HepG2 (cell line): ENCODE results near the gene HNRNPUL2. TPM values are rescaled to one million over a fixed set of nuclear protein-coding genes. Genes with fewer than 3 reads are reported as not detected.

Source experiments
- ATAC-seq: fragments of 200-7000 bp; cut with Tn5 transposase; 3 replicates; pipeline ENCODE4 v1.9.1; 2020; ENCODE audit warnings: mild to moderate bottlenecking, moderate library complexity
- BruUV-seq: library from RNA; stranded (reverse); fragments of 400-500 nt; replicated peaks from 2 replicates; lab custom pipeline; 2021; lab: Mats Ljungman, UMichigan
- CTCF ChIA-PET: fragments of 300-600 bp; formaldehyde crosslinking; extraction: SDS; loops from one replicate; lab custom pipeline; 2021; ENCODE audit warnings: low total read pairs, inconsistent platforms, low intra/inter-chr PET ratio; lab: Yijun Ruan, JAX
- POLR2A ChIA-PET: fragments of 350-600 bp; sonication (Branson Sonifier 250); formaldehyde crosslinking; loops from one replicate; lab custom pipeline; 2020; ENCODE audit warnings: antibody characterized with exemption, inconsistent platforms; lab: Yijun Ruan, JAX
- DNase-seq: peaks from one replicate; pipeline ENCODE4 v3.0.0-alpha.2; 2015; ENCODE audit warnings: low spot score
- FAIRE-seq: peaks from 3 replicates; lab custom pipeline; 2011; peaks lifted over from hg19 to GRCh38; lab: Jason Lieb, UNC
- H2AFZ ChIP-seq: one replicate; pipeline ENCODE4 v1.6.1; 2011; ENCODE audit warnings: low read length, inconsistent platforms
- H3K27ac ChIP-seq: fragments of 300-600 bp; 3 replicates; pipeline ENCODE4 v1.8.0; 2011; ENCODE audit warnings: mixed run types, mild to moderate bottlenecking, mixed read lengths, low read length, inconsistent platforms; ENCODE audit not compliant: insufficient read depth; ENCODE audit errors: extremely low read length
- H3K27me3 ChIP-seq, 2 experiments: fragments of 200-600 bp in 1 of 2; 2 replicates in 1 of 2; 3 replicates in 1 of 2; pipeline versions ENCODE4 v1.6.0 to v1.8.0; 2011; ENCODE audit warnings: low read length in 2 of 2, mild to moderate bottlenecking in 2 of 2, moderate library complexity in 2 of 2, inconsistent platforms in 1 of 2; ENCODE audit not compliant: insufficient read depth in 2 of 2, control insufficient read depth in 1 of 2
- H3K36me3 ChIP-seq, 2 experiments: fragments of 200-600 bp in 1 of 2; replicated peaks in 1 of 2; 2 replicates in 1 of 2; 3 replicates in 1 of 2; pipeline versions ENCODE4 v1.5.1 to v1.8.0; 2011; ENCODE audit warnings: low read length in 2 of 2, inconsistent platforms in 1 of 2; ENCODE audit not compliant: insufficient read depth in 2 of 2, control insufficient read depth in 1 of 2
- H3K4me1 ChIP-seq: 2 replicates; pipeline ENCODE4 v1.5.1; 2012; ENCODE audit warnings: low read length, inconsistent platforms; ENCODE audit not compliant: insufficient read depth
- H3K4me2 ChIP-seq: 2 replicates; pipeline ENCODE4 v1.6.0; 2011; ENCODE audit warnings: low read depth, low read length, inconsistent platforms
- H3K4me3 ChIP-seq, 3 experiments: fragments of 200-600 bp in 1 of 3; sonication (generic), shearing (Covaris generic) in 1 of 3; replicated peaks in 1 of 3; 2 replicates each; pipeline ENCODE4 v1.5.1; 2011 to 2016; ENCODE audit warnings: low read length in 3 of 3, inconsistent platforms in 2 of 3, low read depth in 2 of 3, mild to moderate bottlenecking in 2 of 3, control low read depth in 1 of 3, mixed read lengths in 1 of 3; ENCODE audit not compliant: insufficient read depth in 1 of 3
- H3K79me2 ChIP-seq: one replicate; pipeline ENCODE4 v1.6.1; 2011; ENCODE audit warnings: low read length, inconsistent platforms; ENCODE audit not compliant: insufficient read depth
- H3K9ac ChIP-seq: 2 replicates; pipeline ENCODE4 v1.6.0; 2011; ENCODE audit warnings: mild to moderate bottlenecking, low read depth, low read length, inconsistent platforms; ENCODE audit not compliant: insufficient read depth
- H3K9me3 ChIP-seq: 2 replicates; pipeline ENCODE4 v1.5.1; 2012; ENCODE audit warnings: mild to moderate bottlenecking, low read length
- H4K20me1 ChIP-seq: 2 replicates; pipeline ENCODE4 v1.6.0; 2011; ENCODE audit warnings: inconsistent platforms, mild to moderate bottlenecking, low read length, moderate library complexity; ENCODE audit not compliant: insufficient read depth
- ATF1 ChIP-seq: IDR thresholded peaks from 2 replicates; pipeline ENCODE4 v1.6.1; 2016; ENCODE audit warnings: mild to moderate bottlenecking, control low read depth
- CBX2 ChIP-seq, 2 experiments: fragments of 200-600 bp in 1 of 2; sonication (generic); formaldehyde crosslinking in 1 of 2; IDR thresholded peaks; 2 replicates each; pipeline versions ENCODE4 v1.7.0 to v1.8.1; 2018 to 2022; ENCODE audit warnings: low read depth in 2 of 2, low read length in 1 of 2, mild to moderate bottlenecking in 1 of 2, missing genetic modification reagents in 1 of 2
- DNMT1 ChIP-seq: sonication (generic); formaldehyde crosslinking; IDR thresholded peaks from 2 replicates; pipeline ENCODE4 v1.5.1; 2020; ENCODE audit warnings: mild to moderate bottlenecking, missing genetic modification reagents
- FOXK1 ChIP-seq: sonication (generic); formaldehyde crosslinking; IDR thresholded peaks from 2 replicates; pipeline ENCODE4 v1.4.0; 2020; ENCODE audit warnings: low read depth, missing genetic modification reagents, borderline replicate concordance
- FOXM1 ChIP-seq: sonication (generic); formaldehyde crosslinking; IDR thresholded peaks from 2 replicates; pipeline ENCODE4 v1.5.0; 2020; ENCODE audit warnings: missing genetic modification reagents
- FOXP1 ChIP-seq, 2 experiments: fragments of 450-650 bp in 1 of 2; IDR thresholded peaks; 2 replicates each; pipeline ENCODE4 v1.6.1; 2017 to 2018; ENCODE audit warnings: antibody characterized with exemption in 1 of 2
- JDP2 ChIP-seq: sonication (generic); formaldehyde crosslinking; IDR thresholded peaks from 2 replicates; pipeline ENCODE4 v1.8.1; 2022; ENCODE audit warnings: missing genetic modification reagents, borderline replicate concordance
- MTA1 ChIP-seq: sonication (generic); formaldehyde crosslinking; IDR thresholded peaks from 2 replicates; pipeline ENCODE4 v1.4.0; 2020; ENCODE audit warnings: missing genetic modification reagents, mild to moderate bottlenecking, borderline replicate concordance
- MXD4 ChIP-seq: IDR thresholded peaks from 2 replicates; pipeline ENCODE4 v1.6.1; 2016; ENCODE audit warnings: mild to moderate bottlenecking, missing biosample characterization, missing genetic modification reagents
- NCOA2 ChIP-seq: sonication (generic); formaldehyde crosslinking; IDR thresholded peaks from 2 replicates; pipeline ENCODE4 v1.8.0; 2022; ENCODE audit warnings: inconsistent platforms
- NR2F2 ChIP-seq: IDR thresholded peaks from 2 replicates; pipeline ENCODE4 v1.6.1; 2012; ENCODE audit warnings: low read depth, inconsistent platforms, borderline replicate concordance
- RFXAP ChIP-seq: sonication (generic); formaldehyde crosslinking; IDR thresholded peaks from 2 replicates; pipeline ENCODE4 v1.4.0; 2020; ENCODE audit warnings: missing genetic modification reagents, borderline replicate concordance
- SP5 ChIP-seq: IDR thresholded peaks from 2 replicates; pipeline ENCODE4 v1.6.1; 2016; ENCODE audit warnings: low read depth, borderline replicate concordance
- ZFP82 ChIP-seq: sonication (generic); formaldehyde crosslinking; IDR thresholded peaks from 2 replicates; pipeline ENCODE4 v1.5.1; 2020; ENCODE audit warnings: mild to moderate bottlenecking, missing genetic modification reagents, borderline replicate concordance
- ZNF101 ChIP-seq: sonication (generic); formaldehyde crosslinking; IDR thresholded peaks from 2 replicates; pipeline ENCODE4 v1.4.0; 2020; ENCODE audit warnings: mild to moderate bottlenecking, low read depth, missing genetic modification reagents, borderline replicate concordance
- ZNF337 ChIP-seq: sonication (generic); formaldehyde crosslinking; IDR thresholded peaks from 2 replicates; pipeline ENCODE4 v1.5.1; 2020; ENCODE audit warnings: missing genetic modification reagents, low read depth, mild to moderate bottlenecking, borderline replicate concordance
- ZNF652 ChIP-seq: IDR thresholded peaks from 2 replicates; pipeline ENCODE4 v1.6.1; 2016; ENCODE audit warnings: low read depth, borderline replicate concordance
- ZNF761 ChIP-seq: sonication (generic); formaldehyde crosslinking; conservative IDR thresholded peaks from 2 replicates; pipeline ENCODE4 v1.4.0; 2020; ENCODE audit warnings: mild to moderate bottlenecking, missing genetic modification reagents
- ZNF879 ChIP-seq: sonication (generic); formaldehyde crosslinking; IDR thresholded peaks from 2 replicates; pipeline ENCODE4 v1.8.1; 2023; ENCODE audit warnings: missing genetic modification reagents
- WGBS: methylation state at CpG from one replicate; pipeline ENCODE4 v1.1.6; 2017; ENCODE audit warnings: low lambda C conversion rate; 5-methylcytosine and 5-hydroxymethylcytosine counted together
- in situ Hi-C: cut with HindIII; loops from 2 replicates; pipeline ENCODE4 v1.10.0; 2017; ENCODE audit warnings: low pct_unique_long_range_greater_than_20kb; ENCODE audit not compliant: extremely low pct_ligation_motif_present
- intact Hi-C: fragments of 100-400 bp; cut with micrococcal nuclease; formaldehyde crosslinking; loops from one replicate; pipeline ENCODE4 v1.10.0; 2022; ENCODE audit not compliant: unreplicated experiment
- polyA plus RNA-seq, 8 experiments: library from polyadenylated mRNA; depleted of rRNA in 3 of 8; stranded (reverse) in 7 of 8; unstranded in 1 of 8; fragments of >200 nt; fragmentation: Illumina TruSeq in 4 of 8; extraction: Trizol in 4 of 8; gene quantifications; 2 replicates each; pipeline versions ENCODE4 v1.2.1 to v1.2.3, GENCODE V29; 2011 to 2016; ENCODE audit warnings: low read depth in 4 of 8, missing spikeins in 1 of 8, mixed read lengths in 1 of 8; ENCODE audit not compliant: insufficient read depth in 1 of 8
- total RNA-seq, 5 experiments: library from RNA; depleted of rRNA; stranded (reverse); fragments of >200 nt; fragmentation: Illumina TruSeq; extraction: Trizol; gene quantifications; 2 replicates each; pipeline ENCODE4 v1.2.3, GENCODE V29; 2016; ENCODE audit warnings: low read depth in 1 of 5
- TF ChIP-seq, protein P1 (sequence below): sonication (generic); formaldehyde crosslinking; IDR thresholded peaks from 2 replicates; pipeline ENCODE4 v1.5.1; 2020; ENCODE audit warnings: missing genetic modification reagents, mild to moderate bottlenecking, borderline replicate concordance
- TF ChIP-seq, protein P2 (sequence below): sonication (generic); formaldehyde crosslinking; IDR thresholded peaks from 2 replicates; pipeline ENCODE4 v1.4.0; 2020; ENCODE audit warnings: mild to moderate bottlenecking, missing genetic modification reagents
- TF ChIP-seq, protein P3 (sequence below): sonication (generic); formaldehyde crosslinking; IDR thresholded peaks from 2 replicates; pipeline ENCODE4 v1.5.0; 2020; ENCODE audit warnings: mild to moderate bottlenecking, missing genetic modification reagents

HNRNPUL2 gene
- total and polyA plus RNA-seq, 2 of the 13 experiments (the other 11 are each of a cell fraction or from before 2014, with no cell fraction given) = 8.4 to 9.6 TPM

DNA sequence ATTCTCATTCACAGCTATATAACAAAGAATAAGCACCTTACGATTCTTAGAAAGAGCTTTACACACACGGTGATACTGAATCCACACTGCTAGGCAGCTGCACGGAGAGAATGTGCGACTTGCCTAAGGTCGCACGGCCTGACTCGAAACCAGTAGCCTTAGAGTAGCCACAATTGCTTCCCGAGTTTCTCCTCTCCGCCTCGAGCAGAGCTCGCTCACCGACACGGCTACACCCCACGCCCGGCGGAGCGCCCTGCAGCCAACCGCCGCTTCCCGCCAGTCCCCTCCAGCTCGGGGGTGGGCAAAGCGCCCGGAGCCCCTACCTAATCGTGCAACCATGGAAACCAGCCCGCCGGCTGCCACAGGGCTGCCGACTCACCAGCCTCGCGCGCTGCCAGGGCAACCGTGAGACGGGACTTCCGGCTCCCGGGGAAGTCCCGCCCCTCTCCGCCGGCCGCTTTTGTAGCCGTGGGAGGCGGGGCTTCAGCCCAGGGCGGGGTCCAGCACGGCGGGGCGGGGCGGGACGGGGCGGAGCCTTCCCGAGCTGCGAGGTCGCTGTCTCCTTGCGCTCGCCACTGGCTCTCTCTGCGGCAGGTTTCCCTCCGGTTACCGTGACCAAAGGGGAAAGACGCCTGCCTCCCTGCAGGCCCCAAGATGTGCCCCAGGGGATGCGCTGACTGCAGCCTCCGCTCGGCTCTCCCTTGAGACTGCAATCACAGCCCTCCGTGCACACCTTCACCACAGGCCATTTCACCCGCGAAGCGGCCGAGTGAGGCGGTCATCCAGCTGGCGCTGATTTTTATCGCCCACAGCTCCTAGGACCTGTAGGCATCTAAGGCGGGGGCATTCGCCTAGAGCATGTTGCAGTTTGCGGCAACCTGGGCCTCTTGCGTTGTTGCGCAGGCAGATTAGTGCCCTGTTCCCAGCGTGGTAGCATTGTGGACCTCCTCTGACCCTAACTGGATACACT is 21.1 kb downstream of the HNRNPUL2 start:
- in situ Hi-C loops = loop anchor here (10.0 kb wide), 1 partner anchor 311 kb away; no protein-coding TSS in a partner anchor
- H2AFZ ChIP-seq = no peak overlapping the region
- H3K4me2 ChIP-seq = peak overlapping the region; percentile 99
- DNase-seq (peak; percentile 83), ATAC-seq (peak; percentile 93), FAIRE-seq (peak; percentile 26)
- peak overlapping the region; percentile 70 to 86 (median 80) for H3K4me3 ChIP-seq
- no peaks in the 10 kb centered on the region for H3K27me3 ChIP-seq
- ChIA-PET POLR2A (interaction anchor here (0.6 to 4.3 kb wide), 21 partner anchors 12 to 335 kb away, joined by 3 to 27 read pairs (median 4); partner anchors contain the start of genes B3GAT3, C11orf98, CSKMT and HNRNPUL2), CTCF (no interaction called here)
- 44% methylated on average over 21 of the region's 73 CpGs for WGBS
- H3K27ac ChIP-seq = peak overlapping the region; percentile 69
- H4K20me1 ChIP-seq = peaks cover 6% of the 10 kb centered on the region; the same call in 1 of the 2 replicates
- intact Hi-C loops = no loop called here
- peak overlapping the region; percentile 78 for H3K9ac ChIP-seq
- H3K4me1 ChIP-seq = peaks cover 18% of the 10 kb centered on the region
- no peaks in the 10 kb centered on the region for H3K9me3 ChIP-seq
- no peaks in the 10 kb centered on the region for H3K79me2 ChIP-seq
- no TSS peak for BruUV-seq
- peaks cover 8 to 29% of the 10 kb centered on the region in 2 experiments for H3K36me3 ChIP-seq
- TF ChIP-seq MTA1 (CRISPR knock-in tag) = no peak
- TF ChIP-seq ATF1 (CRISPR knock-in tag) = no peak
- TF ChIP-seq, protein P1, sequence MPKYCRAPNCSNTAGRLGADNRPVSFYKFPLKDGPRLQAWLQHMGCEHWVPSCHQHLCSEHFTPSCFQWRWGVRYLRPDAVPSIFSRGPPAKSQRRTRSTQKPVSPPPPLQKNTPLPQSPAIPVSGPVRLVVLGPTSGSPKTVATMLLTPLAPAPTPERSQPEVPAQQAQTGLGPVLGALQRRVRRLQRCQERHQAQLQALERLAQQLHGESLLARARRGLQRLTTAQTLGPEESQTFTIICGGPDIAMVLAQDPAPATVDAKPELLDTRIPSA = no peak
- TF ChIP-seq, protein P2, sequence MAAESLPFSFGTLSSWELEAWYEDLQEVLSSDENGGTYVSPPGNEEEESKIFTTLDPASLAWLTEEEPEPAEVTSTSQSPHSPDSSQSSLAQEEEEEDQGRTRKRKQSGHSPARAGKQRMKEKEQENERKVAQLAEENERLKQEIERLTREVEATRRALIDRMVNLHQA (CRISPR knock-in tag) = no peak
- no peak for TF ChIP-seq NCOA2 (CRISPR knock-in tag)
- peak; percentile 63; the same call in 1 of the 2 replicates for TF ChIP-seq MXD4 (CRISPR knock-in tag)
- no peak for TF ChIP-seq CBX2 (IDR thresholded peaks at IDR 0.05; ENCODE audit: low read depth, low read length)
- no peak for TF ChIP-seq CBX2 (CRISPR knock-in tag; IDR thresholded peaks at IDR 0.05; ENCODE audit: low read depth)
- TF ChIP-seq ZNF652 (CRISPR knock-in tag) = no peak
- TF ChIP-seq DNMT1 (CRISPR knock-in tag) = no peak
- TF ChIP-seq SP5 = no peak
- TF ChIP-seq ZNF761 (CRISPR knock-in tag) = no peak
- TF ChIP-seq ZNF879 = no peak
- no peak; the same call in 1 of the 2 replicates for TF ChIP-seq RFXAP (CRISPR knock-in tag)
- no peak for TF ChIP-seq FOXK1 (CRISPR knock-in tag)
- no peak for TF ChIP-seq JDP2 (CRISPR knock-in tag)
- no peak for TF ChIP-seq FOXM1
- TF ChIP-seq, protein P3, sequence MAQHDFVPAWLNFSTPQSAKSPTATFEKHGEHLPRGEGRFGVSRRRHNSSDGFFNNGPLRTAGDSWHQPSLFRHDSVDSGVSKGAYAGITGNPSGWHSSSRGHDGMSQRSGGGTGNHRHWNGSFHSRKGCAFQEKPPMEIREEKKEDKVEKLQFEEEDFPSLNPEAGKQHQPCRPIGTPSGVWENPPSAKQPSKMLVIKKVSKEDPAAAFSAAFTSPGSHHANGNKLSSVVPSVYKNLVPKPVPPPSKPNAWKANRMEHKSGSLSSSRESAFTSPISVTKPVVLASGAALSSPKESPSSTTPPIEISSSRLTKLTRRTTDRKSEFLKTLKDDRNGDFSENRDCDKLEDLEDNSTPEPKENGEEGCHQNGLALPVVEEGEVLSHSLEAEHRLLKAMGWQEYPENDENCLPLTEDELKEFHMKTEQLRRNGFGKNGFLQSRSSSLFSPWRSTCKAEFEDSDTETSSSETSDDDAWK = no peak
- no peak for TF ChIP-seq NR2F2
- no peak for TF ChIP-seq FOXP1 (IDR thresholded peaks at IDR 0.05)
- TF ChIP-seq FOXP1 (CRISPR knock-in tag; IDR thresholded peaks at IDR 0.05) = no peak
- TF ChIP-seq ZNF337 (CRISPR knock-in tag) = peak; percentile 56; the same call in 1 of the 2 replicates
- TF ChIP-seq ZNF101 (CRISPR knock-in tag) = no peak
- no peak for TF ChIP-seq ZFP82 (CRISPR knock-in tag)
